Left ventricle myocardium inferior (tissue), 1 donor: ENCODE data around the gene RAP1A. TPM values are rescaled to one million over a fixed set of nuclear protein-coding genes. Genes with fewer than 3 reads are reported as not detected.

ENCODE experiments used
- DNase-seq: peaks from one replicate; pipeline ENCODE4 v3.0.0-alpha.2; 2020
- H3K27ac ChIP-seq: fragments of 200-600 bp; replicated peaks from 2 replicates; pipeline ENCODE4 v1.8.0; 2021
- H3K27me3 ChIP-seq: fragments of 200-600 bp; 2 replicates; pipeline ENCODE4 v1.8.0; 2021; ENCODE audit warnings: low read depth
- H3K36me3 ChIP-seq: fragments of 200-600 bp; 2 replicates; pipeline ENCODE4 v1.8.0; 2021
- H3K4me1 ChIP-seq: fragments of 200-600 bp; 2 replicates; pipeline ENCODE4 v1.8.0; 2021
- H3K4me3 ChIP-seq: fragments of 200-600 bp; 2 replicates; pipeline ENCODE4 v1.8.0; 2021; ENCODE audit warnings: mild to moderate bottlenecking, moderate library complexity
- H3K9me3 ChIP-seq: fragments of 200-600 bp; replicated peaks from 2 replicates; pipeline ENCODE4 v1.8.0; 2021
- intact Hi-C: fragments of 100-400 bp; cut with micrococcal nuclease; formaldehyde crosslinking; loops from one replicate; pipeline ENCODE4 v1.11.0; 2022
- total RNA-seq: library from RNA; stranded (reverse); fragmentation: NEBNext Ultra II Directional; extraction: Animal tissue kit (Norgen Biotek cat#: 25700); gene quantifications from one replicate; pipeline ENCODE4 v1.2.1, GENCODE V29; 2021
- TF ChIP-seq, protein P1 (sequence below): fragments of 200-600 bp; IDR thresholded peaks from 2 replicates; pipeline ENCODE4 v1.8.0; 2021; ENCODE audit warnings: antibody characterized with exemption, mild to moderate bottlenecking, borderline replicate concordance
- donor health status: DM: no; HTN: yes; CAD: no; lungs with severe emphysema.

The RAP1A gene
- total RNA-seq, 1 donor from 2014 or later = 112 TPM

GRCh38 chr1:111735321-111735720 is 115.7 kb downstream of the RAP1A start:
- Histone ChIP-seq H3K9me3 (no peaks in the 10 kb centered on the region), H3K36me3 (peaks cover 13% of the 10 kb centered on the region), H3K4me1 (peaks cover 97% of the 10 kb centered on the region), H3K27ac (peak overlapping the region; percentile 98), H3K27me3 (no peaks in the 10 kb centered on the region), H3K4me3 (peak overlapping the region; percentile 83)
- intact Hi-C loops = no loop called here
- no peak for DNase-seq
- TF ChIP-seq, protein P1, sequence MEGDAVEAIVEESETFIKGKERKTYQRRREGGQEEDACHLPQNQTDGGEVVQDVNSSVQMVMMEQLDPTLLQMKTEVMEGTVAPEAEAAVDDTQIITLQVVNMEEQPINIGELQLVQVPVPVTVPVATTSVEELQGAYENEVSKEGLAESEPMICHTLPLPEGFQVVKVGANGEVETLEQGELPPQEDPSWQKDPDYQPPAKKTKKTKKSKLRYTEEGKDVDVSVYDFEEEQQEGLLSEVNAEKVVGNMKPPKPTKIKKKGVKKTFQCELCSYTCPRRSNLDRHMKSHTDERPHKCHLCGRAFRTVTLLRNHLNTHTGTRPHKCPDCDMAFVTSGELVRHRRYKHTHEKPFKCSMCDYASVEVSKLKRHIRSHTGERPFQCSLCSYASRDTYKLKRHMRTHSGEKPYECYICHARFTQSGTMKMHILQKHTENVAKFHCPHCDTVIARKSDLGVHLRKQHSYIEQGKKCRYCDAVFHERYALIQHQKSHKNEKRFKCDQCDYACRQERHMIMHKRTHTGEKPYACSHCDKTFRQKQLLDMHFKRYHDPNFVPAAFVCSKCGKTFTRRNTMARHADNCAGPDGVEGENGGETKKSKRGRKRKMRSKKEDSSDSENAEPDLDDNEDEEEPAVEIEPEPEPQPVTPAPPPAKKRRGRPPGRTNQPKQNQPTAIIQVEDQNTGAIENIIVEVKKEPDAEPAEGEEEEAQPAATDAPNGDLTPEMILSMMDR = no peak

- peaks cover 9% of the 10 kb centered on the region for H3K36me3 ChIP-seq
- DNase-seq = no peak
- intact Hi-C loops = no loop called here
- peaks cover 95% of the 10 kb centered on the region for H3K4me1 ChIP-seq
- peak overlapping the region; percentile 83 for H3K4me3 ChIP-seq
- H3K27ac ChIP-seq = peak overlapping the region; percentile 98
- TF ChIP-seq, protein P1 = no peak
- H3K27me3 ChIP-seq = no peaks in the 10 kb centered on the region
- no peaks in the 10 kb centered on the region for H3K9me3 ChIP-seq
Measured at GRCh38 chr1:111735858-111736544, 116.4 kb downstream of the RAP1A start.

DNA sequence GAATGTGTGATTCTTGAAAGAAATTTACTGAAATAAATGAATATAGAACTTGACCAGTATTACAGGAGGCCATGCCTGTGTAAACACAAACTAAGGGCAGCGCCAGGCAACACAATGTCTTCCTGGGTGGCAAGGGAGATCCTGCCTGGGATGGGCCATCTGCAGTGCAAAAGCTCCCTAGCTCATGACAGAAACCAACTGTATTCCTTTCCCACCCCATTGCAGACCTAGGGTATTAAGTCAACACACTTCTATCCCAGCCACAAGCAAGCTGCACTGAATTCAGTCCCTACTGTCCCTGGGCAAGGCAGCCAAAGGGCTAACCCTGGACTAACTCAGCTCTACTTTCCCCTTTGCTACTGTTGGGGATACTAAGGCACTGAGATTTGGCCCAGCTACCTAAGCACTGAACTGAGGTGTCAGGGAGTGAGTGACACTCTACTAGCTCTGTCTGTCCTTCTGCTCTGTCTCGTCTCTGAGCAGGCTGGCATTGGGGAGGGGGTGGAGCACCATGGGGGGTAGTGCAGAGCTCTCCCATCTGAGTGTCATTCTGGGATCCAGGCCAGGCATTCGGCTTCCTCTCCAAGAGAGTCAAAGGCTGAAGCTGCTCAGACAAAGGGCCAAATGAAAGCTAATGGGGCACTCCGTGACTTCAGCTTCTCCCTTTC is 117.1 kb downstream of the RAP1A start:
- Histone ChIP-seq H3K27ac (peak overlapping the region; percentile 98), H3K4me3 (peak overlapping the region; percentile 83), H3K4me1 (peaks cover 92% of the 10 kb centered on the region), H3K9me3 (no peaks in the 10 kb centered on the region), H3K27me3 (no peaks in the 10 kb centered on the region), H3K36me3 (peaks cover 4% of the 10 kb centered on the region)
- intact Hi-C loops = no loop called here
- TF ChIP-seq, protein P1 = no peak
- DNase-seq = peak; percentile 85

DNA sequence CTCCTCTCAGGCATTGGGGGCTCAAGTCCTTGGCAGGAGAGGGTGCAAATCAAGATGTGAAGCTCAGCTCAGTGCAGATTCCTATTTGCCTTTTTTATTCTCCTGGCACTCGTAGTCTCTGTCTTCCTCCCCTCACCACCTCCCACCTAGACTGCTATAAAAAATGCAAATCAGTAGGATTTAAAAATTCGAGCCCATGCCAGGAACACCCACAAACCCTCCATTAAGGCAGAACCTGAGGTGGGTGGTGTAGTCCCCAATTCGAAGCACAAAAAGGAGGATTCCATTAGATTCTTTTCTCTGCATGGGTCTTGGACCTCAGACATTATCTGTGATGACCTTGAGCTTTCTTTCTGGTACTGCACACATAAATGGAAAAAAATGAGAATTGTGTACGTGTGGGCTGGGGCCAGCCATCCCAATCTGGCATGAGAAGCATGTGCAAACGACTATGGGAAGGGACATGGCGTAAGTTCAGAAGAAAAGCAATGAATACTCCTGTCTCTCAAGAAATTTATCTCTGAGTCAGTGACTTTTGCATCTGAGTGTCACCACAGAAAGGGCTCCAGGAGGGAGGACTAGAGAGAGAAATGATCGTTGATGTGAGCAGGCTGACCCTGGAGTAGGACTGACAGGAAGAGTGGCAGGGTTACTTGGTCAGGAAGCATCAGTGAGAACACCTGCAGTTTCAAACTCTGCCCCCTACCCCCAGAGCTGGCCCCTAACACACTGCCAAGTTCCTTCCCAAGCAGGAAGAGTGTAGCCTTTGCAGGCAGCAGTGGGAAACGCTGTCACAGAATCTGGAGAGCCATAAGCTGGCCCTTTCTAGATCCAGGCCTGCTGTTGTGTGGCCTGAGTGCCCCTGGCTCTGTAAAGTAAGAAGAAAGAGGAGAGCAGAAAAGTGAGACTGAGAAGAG is 117.9 kb downstream of the RAP1A start:
- peaks cover 84% of the 10 kb centered on the region for H3K4me1 ChIP-seq
- intact Hi-C loops = no loop called here
- no peaks in the 10 kb centered on the region for H3K27me3 ChIP-seq
- no peaks in the 10 kb centered on the region for H3K9me3 ChIP-seq
- DNase-seq = no peak
- peak overlapping the region; percentile 83 for H3K4me3 ChIP-seq
- no peaks in the 10 kb centered on the region for H3K36me3 ChIP-seq
- peak overlapping the region; percentile 98 for H3K27ac ChIP-seq
- TF ChIP-seq, protein P1 = no peak

GRCh38 chr1:111738133-111738435 is 118.5 kb downstream of the RAP1A start:
- Histone ChIP-seq H3K27ac (peak overlapping the region; percentile 98), H3K4me1 (peaks cover 82% of the 10 kb centered on the region), H3K9me3 (no peaks in the 10 kb centered on the region), H3K36me3 (no peaks in the 10 kb centered on the region), H3K4me3 (peak overlapping the region; percentile 83), H3K27me3 (no peaks in the 10 kb centered on the region)
- intact Hi-C loops = no loop called here
- TF ChIP-seq, protein P1 = no peak
- DNase-seq = no peak
